HG03432 (cell line): ENCODE results near the gene TCF4.

ENCODE experiments used
- ATAC-seq: cut with Tn5 transposase; IDR thresholded peaks from one replicate; pipeline ENCODE4 v1.9.1; 2021; ENCODE audit warnings: mild to moderate bottlenecking, moderate library complexity; ENCODE audit not compliant: unreplicated experiment

TCF4 gene

GRCh38 chr18:55272510-55273243, 315.3 kb downstream of the TCF4 start:
- ATAC-seq = no peak

- no peak for ATAC-seq
These were observed 318.4 kb downstream of the TCF4 start for GRCh38 chr18:55269622-55270021.

GRCh38 chr18:55268628-55269275, 319.2 kb downstream of the TCF4 start:
- ATAC-seq = peak; percentile 44

GRCh38 chr18:55268151-55268601, 319.8 kb downstream of the TCF4 start:
- ATAC-seq = peak; percentile 85

GRCh38 chr18:55266981-55267380, 321.0 kb downstream of the TCF4 start:
- ATAC-seq = no peak

- peak; percentile 36 for ATAC-seq
These were observed 322.0 kb downstream of the TCF4 start for GRCh38 chr18:55265984-55266383.

- ATAC-seq = no peak
These were observed 322.8 kb downstream of the TCF4 start for GRCh38 chr18:55265130-55265675.

GRCh38 chr18:55264108-55264507, 323.9 kb downstream of the TCF4 start:
- no peak for ATAC-seq

GRCh38 chr18:55262021-55262560, 325.9 kb downstream of the TCF4 start:
- no peak for ATAC-seq

GRCh38 chr18:55261253-55261652, 326.7 kb downstream of the TCF4 start:
- no peak for ATAC-seq

- ATAC-seq = no peak
These were observed 329.9 kb downstream of the TCF4 start for GRCh38 chr18:55258088-55258487.

GRCh38 chr18:55256929-55257289, 331.1 kb downstream of the TCF4 start:
- ATAC-seq = no peak

- no peak for ATAC-seq
These were observed 331.6 kb downstream of the TCF4 start for GRCh38 chr18:55256226-55256928.

- no peak for ATAC-seq
These were observed 334.2 kb downstream of the TCF4 start for GRCh38 chr18:55253814-55254213.

- ATAC-seq = peak; percentile 46
These were observed 335.1 kb downstream of the TCF4 start for GRCh38 chr18:55252901-55253300.

- no peak for ATAC-seq
These were observed 335.8 kb downstream of the TCF4 start for GRCh38 chr18:55252053-55252675.

GRCh38 chr18:55251254-55251971, 336.6 kb downstream of the TCF4 start:
- ATAC-seq = no peak

GRCh38 chr18:55250768-55251173, 337.2 kb downstream of the TCF4 start:
- peak; percentile 43 for ATAC-seq

GRCh38 chr18:55249550-55249949, 338.4 kb downstream of the TCF4 start:
- ATAC-seq = peak; percentile 54

- no peak for ATAC-seq
These were observed 339.5 kb downstream of the TCF4 start for GRCh38 chr18:55248495-55248894.
